GM23338 (cell line): ENCODE data around the gene SCNN1B. TPM values are rescaled to one million over a fixed set of nuclear protein-coding genes. Genes with fewer than 3 reads are reported as not detected.

Experiments
- ATAC-seq: fragments of 200-7000 bp; cut with Tn5 transposase; 3 replicates; pipeline ENCODE4 v1.9.1; 2020
- DNase-seq: peaks from one replicate; pipeline ENCODE4 v3.0.0-alpha.2; 2015; ENCODE audit warnings: low spot score
- H2AFZ ChIP-seq: fragments of 200-600 bp; sonication (generic); 2 replicates; pipeline ENCODE4 v1.8.0; 2016; ENCODE audit warnings: antibody characterized with exemption, mild to moderate bottlenecking, moderate library complexity
- H3F3A ChIP-seq: fragments of 200-600 bp; sonication (generic); replicated peaks from 2 replicates; pipeline ENCODE4 v1.8.0; 2017; ENCODE audit warnings: antibody characterized with exemption, mixed run types, low read depth
- H3K27ac ChIP-seq: fragments of 200-600 bp; sonication (generic); 2 replicates; pipeline ENCODE4 v1.6.1; 2016; ENCODE audit warnings: low read depth
- H3K27me3 ChIP-seq: fragments of 200-600 bp; sonication (generic); 2 replicates; pipeline ENCODE4 v1.8.0; 2016; ENCODE audit warnings: mild to moderate bottlenecking, mixed run types, moderate library complexity; ENCODE audit not compliant: insufficient read depth
- H3K36me3 ChIP-seq: fragments of 200-600 bp; sonication (generic); 2 replicates; pipeline ENCODE4 v1.8.0; 2016; ENCODE audit warnings: mild to moderate bottlenecking; ENCODE audit not compliant: insufficient read depth
- H3K4me1 ChIP-seq: fragments of 200-600 bp; sonication (generic); 2 replicates; pipeline ENCODE4 v1.8.0; 2016; ENCODE audit warnings: mild to moderate bottlenecking, moderate library complexity; ENCODE audit not compliant: insufficient read depth
- H3K4me2 ChIP-seq: fragments of 200-600 bp; sonication (generic); 2 replicates; pipeline ENCODE4 v1.7.1; 2017; ENCODE audit warnings: mixed run types
- H3K4me3 ChIP-seq: fragments of 200-600 bp; sonication (generic); 2 replicates; pipeline ENCODE4 v1.6.1; 2016; ENCODE audit warnings: mixed run types
- H3K79me2 ChIP-seq: fragments of 200-600 bp; sonication (generic); replicated peaks from 2 replicates; pipeline ENCODE4 v1.8.0; 2017; ENCODE audit warnings: mild to moderate bottlenecking; ENCODE audit not compliant: insufficient read depth
- H3K9me2 ChIP-seq: fragments of 200-600 bp; sonication (generic); 2 replicates; pipeline ENCODE4 v1.8.0; 2017; ENCODE audit not compliant: insufficient read depth
- H4K20me1 ChIP-seq: fragments of 200-600 bp; sonication (generic); replicated peaks from 2 replicates; pipeline ENCODE4 v1.8.0; 2017; ENCODE audit warnings: mild to moderate bottlenecking; ENCODE audit not compliant: insufficient read depth
- H3K27ac Mint-ChIP-seq: 2 replicates; pipeline ENCODE4 v1.8.0; 2020; ENCODE audit warnings: inconsistent platforms, mild to moderate bottlenecking, moderate library complexity, mixed read lengths
- H3K27me3 Mint-ChIP-seq: 3 replicates; pipeline ENCODE4 v1.8.0; 2022; ENCODE audit warnings: low read depth, mild to moderate bottlenecking, moderate library complexity, mixed read lengths, inconsistent platforms; ENCODE audit not compliant: insufficient read depth, poor library complexity
- H3K36me3 Mint-ChIP-seq: 3 replicates; pipeline ENCODE4 v1.8.0; 2021; ENCODE audit warnings: low read depth, mild to moderate bottlenecking, inconsistent platforms, moderate library complexity, mixed read lengths
- H3K4me1 Mint-ChIP-seq: 3 replicates; pipeline ENCODE4 v1.8.0; 2020; ENCODE audit warnings: mild to moderate bottlenecking, inconsistent platforms, mixed read lengths
- H3K4me3 Mint-ChIP-seq: 3 replicates; pipeline ENCODE4 v1.8.0; 2021; ENCODE audit warnings: moderate library complexity, mild to moderate bottlenecking, inconsistent platforms, mixed read lengths
- H3K9me3 Mint-ChIP-seq: 3 replicates; pipeline ENCODE4 v1.8.0; 2020; ENCODE audit warnings: moderate library complexity, mild to moderate bottlenecking, inconsistent platforms, mixed read lengths
- CREB1 ChIP-seq: fragments of 250-450 bp; sonication (Bioruptor Pico); IDR thresholded peaks from 2 replicates; pipeline ENCODE4 v1.5.0; 2020; ENCODE audit warnings: low read depth, mild to moderate bottlenecking, moderate library complexity
- EZH2 ChIP-seq: fragments of 200-600 bp; sonication (generic); IDR thresholded peaks from one replicate; pipeline ENCODE4 v1.8.0; 2017; ENCODE audit warnings: antibody characterized with exemption, mild to moderate bottlenecking, low read depth; ENCODE audit not compliant: unreplicated experiment
- EZH2phosphoT487 ChIP-seq: fragments of 200-600 bp; sonication (generic); IDR thresholded peaks from one replicate; pipeline ENCODE4 v1.8.1; 2018; ENCODE audit warnings: antibody characterized with exemption; ENCODE audit not compliant: unreplicated experiment
- JUNB ChIP-seq: IDR thresholded peaks from one replicate; pipeline ENCODE4 v1.6.1; 2016; ENCODE audit warnings: antibody characterized with exemption; ENCODE audit not compliant: unreplicated experiment
- NANOG ChIP-seq: IDR thresholded peaks from 2 replicates; pipeline ENCODE4 v1.6.1; 2016; ENCODE audit warnings: antibody characterized with exemption, borderline replicate concordance
- POLR2AphosphoS5 ChIP-seq: IDR thresholded peaks from 2 replicates; pipeline ENCODE4 v1.6.1; 2016; ENCODE audit warnings: antibody characterized with exemption, low read depth
- STAT1 ChIP-seq: IDR thresholded peaks from one replicate; pipeline ENCODE4 v1.6.1; 2016; ENCODE audit warnings: antibody characterized with exemption; ENCODE audit not compliant: unreplicated experiment
- ZNF114 ChIP-seq: fragments of 250-450 bp; sonication (Bioruptor Pico); IDR thresholded peaks from 2 replicates; pipeline ENCODE4 v1.5.0; 2020; ENCODE audit warnings: mild to moderate bottlenecking, moderate library complexity
- ZNF462 ChIP-seq: fragments of 250-450 bp; sonication (Bioruptor Pico); IDR thresholded peaks from 2 replicates; pipeline ENCODE4 v1.5.0; 2020; ENCODE audit warnings: mild to moderate bottlenecking, moderate library complexity
- polyA plus RNA-seq: library from polyadenylated mRNA; unstranded; fragments of >200 nt; fragmentation: Nextera tagmentation; extraction: Ambion mirVana; gene quantifications from 2 replicates; pipeline ENCODE4 v1.2.1, GENCODE V29; 2016
- total RNA-seq: library from RNA; depleted of rRNA; stranded (reverse); fragments of >200 nt; shearing (Covaris generic); gene quantifications from 2 replicates; pipeline ENCODE4 v1.2.3, GENCODE V29; 2014
- TF ChIP-seq, protein P1 (sequence below), 2 experiments: fragments of 200-600 bp in 1 of 2; sonication (generic) in 1 of 2; conservative IDR thresholded peaks; 2 replicates each; pipeline versions ENCODE4 v1.5.1 to v1.6.1; 2016 to 2017; ENCODE audit warnings: antibody characterized with exemption in 2 of 2, low read depth in 2 of 2, mild to moderate bottlenecking in 2 of 2, moderate library complexity in 1 of 2
- TF ChIP-seq, protein P2 (sequence below): IDR thresholded peaks from one replicate; pipeline ENCODE4 v1.6.1; 2018; ENCODE audit warnings: antibody characterized with exemption; ENCODE audit not compliant: unreplicated experiment
- TF ChIP-seq, protein P3 (sequence below): IDR thresholded peaks from 2 replicates; pipeline ENCODE4 v1.6.1; 2016; ENCODE audit warnings: antibody characterized with exemption

Gene SCNN1B
- total and polyA plus RNA-seq, 2 experiments from 2014 or later, result 0.78 to 1.1 TPM

GRCh38 chr16:23403547-23403946 lies 101.4 kb downstream of the SCNN1B start:
- Histone ChIP-seq H4K20me1 (no peaks in the 10 kb centered on the region), H3K36me3 (peaks cover 9% of the 10 kb centered on the region; the same call in 1 of the 2 replicates), H3K9me2 (no peaks in the 10 kb centered on the region), H3K27me3 (no peaks in the 10 kb centered on the region), H3K4me2 (no peak overlapping the region), H3K4me1 (peaks cover 30% of the 10 kb centered on the region), H3K79me2 (no peaks in the 10 kb centered on the region), H2AFZ (no peak overlapping the region), H3F3A (peaks cover 5% of the 10 kb centered on the region; the same call in 1 of the 2 replicates), H3K27ac (no peak overlapping the region), H3K4me3 (no peak overlapping the region)
- Mint-ChIP-seq H3K4me1 (peaks cover 33% of the 10 kb centered on the region), H3K27me3 (peaks cover 3% of the 10 kb centered on the region), H3K4me3 (no peak overlapping the region), H3K27ac (no peak overlapping the region), H3K36me3 (peaks cover 34% of the 10 kb centered on the region), H3K9me3 (no peaks in the 10 kb centered on the region)
- DNase-seq (no peak), ATAC-seq (no peak)
- TF ChIP-seq ZNF114 (CRISPR knock-in tag) (no peak), STAT1 (no peak), ZNF462 (no peak), CREB1 (CRISPR knock-in tag) (no peak), POLR2AphosphoS5 (no peak), EZH2phosphoT487 (no peak), JUNB (no peak), NANOG (no peak), EZH2 (no peak)
- TF ChIP-seq, protein P1, sequence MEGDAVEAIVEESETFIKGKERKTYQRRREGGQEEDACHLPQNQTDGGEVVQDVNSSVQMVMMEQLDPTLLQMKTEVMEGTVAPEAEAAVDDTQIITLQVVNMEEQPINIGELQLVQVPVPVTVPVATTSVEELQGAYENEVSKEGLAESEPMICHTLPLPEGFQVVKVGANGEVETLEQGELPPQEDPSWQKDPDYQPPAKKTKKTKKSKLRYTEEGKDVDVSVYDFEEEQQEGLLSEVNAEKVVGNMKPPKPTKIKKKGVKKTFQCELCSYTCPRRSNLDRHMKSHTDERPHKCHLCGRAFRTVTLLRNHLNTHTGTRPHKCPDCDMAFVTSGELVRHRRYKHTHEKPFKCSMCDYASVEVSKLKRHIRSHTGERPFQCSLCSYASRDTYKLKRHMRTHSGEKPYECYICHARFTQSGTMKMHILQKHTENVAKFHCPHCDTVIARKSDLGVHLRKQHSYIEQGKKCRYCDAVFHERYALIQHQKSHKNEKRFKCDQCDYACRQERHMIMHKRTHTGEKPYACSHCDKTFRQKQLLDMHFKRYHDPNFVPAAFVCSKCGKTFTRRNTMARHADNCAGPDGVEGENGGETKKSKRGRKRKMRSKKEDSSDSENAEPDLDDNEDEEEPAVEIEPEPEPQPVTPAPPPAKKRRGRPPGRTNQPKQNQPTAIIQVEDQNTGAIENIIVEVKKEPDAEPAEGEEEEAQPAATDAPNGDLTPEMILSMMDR (conservative IDR thresholded peaks at IDR 0.05; ENCODE audit: low read depth in 2 of 2), result no peak
- TF ChIP-seq, protein P2, sequence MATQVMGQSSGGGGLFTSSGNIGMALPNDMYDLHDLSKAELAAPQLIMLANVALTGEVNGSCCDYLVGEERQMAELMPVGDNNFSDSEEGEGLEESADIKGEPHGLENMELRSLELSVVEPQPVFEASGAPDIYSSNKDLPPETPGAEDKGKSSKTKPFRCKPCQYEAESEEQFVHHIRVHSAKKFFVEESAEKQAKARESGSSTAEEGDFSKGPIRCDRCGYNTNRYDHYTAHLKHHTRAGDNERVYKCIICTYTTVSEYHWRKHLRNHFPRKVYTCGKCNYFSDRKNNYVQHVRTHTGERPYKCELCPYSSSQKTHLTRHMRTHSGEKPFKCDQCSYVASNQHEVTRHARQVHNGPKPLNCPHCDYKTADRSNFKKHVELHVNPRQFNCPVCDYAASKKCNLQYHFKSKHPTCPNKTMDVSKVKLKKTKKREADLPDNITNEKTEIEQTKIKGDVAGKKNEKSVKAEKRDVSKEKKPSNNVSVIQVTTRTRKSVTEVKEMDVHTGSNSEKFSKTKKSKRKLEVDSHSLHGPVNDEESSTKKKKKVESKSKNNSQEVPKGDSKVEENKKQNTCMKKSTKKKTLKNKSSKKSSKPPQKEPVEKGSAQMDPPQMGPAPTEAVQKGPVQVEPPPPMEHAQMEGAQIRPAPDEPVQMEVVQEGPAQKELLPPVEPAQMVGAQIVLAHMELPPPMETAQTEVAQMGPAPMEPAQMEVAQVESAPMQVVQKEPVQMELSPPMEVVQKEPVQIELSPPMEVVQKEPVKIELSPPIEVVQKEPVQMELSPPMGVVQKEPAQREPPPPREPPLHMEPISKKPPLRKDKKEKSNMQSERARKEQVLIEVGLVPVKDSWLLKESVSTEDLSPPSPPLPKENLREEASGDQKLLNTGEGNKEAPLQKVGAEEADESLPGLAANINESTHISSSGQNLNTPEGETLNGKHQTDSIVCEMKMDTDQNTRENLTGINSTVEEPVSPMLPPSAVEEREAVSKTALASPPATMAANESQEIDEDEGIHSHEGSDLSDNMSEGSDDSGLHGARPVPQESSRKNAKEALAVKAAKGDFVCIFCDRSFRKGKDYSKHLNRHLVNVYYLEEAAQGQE, result no peak
- TF ChIP-seq, protein P3, sequence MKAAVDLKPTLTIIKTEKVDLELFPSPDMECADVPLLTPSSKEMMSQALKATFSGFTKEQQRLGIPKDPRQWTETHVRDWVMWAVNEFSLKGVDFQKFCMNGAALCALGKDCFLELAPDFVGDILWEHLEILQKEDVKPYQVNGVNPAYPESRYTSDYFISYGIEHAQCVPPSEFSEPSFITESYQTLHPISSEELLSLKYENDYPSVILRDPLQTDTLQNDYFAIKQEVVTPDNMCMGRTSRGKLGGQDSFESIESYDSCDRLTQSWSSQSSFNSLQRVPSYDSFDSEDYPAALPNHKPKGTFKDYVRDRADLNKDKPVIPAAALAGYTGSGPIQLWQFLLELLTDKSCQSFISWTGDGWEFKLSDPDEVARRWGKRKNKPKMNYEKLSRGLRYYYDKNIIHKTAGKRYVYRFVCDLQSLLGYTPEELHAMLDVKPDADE, result no peak
